DMS 273 treated with DMSO at 0.1 percent for 48 hours (cell line): Measurements from ENCODE around the gene C9orf153.
"Not testable (repeated sequence)": the region's sequence is repeated elsewhere in the genome, so short reads cannot be mapped to it uniquely, and the experiment has no call there.

Source experiments
- DNase-seq: peaks from one replicate; lab custom pipeline; 2025; lab: John Stamatoyannopoulos, UW

C9orf153 gene

DNA sequence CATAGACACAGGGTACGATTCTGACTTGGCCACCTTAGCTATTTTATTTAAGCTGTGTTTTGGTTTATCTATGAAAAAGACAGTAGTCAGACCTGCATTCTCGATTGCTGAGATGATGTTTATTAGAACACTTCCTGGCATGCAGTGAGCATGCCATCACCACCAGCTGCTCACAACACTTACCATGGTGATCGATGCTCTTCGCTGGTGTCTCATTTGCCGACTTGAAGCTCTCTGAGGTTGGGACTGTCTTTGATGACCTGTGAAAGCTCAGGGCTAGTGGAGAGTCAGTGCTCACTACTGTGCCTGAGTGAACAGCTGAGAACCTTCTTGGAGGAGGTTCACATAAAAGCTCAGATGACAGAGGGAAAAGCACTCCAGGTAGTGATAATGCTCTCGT, 4.4 kb upstream of the C9orf153 start:
- DNase-seq, result no peak

GRCh38 chr9:86262492-86262891, 3.0 kb upstream of the C9orf153 start:
- DNase-seq, result no peak

DNA sequence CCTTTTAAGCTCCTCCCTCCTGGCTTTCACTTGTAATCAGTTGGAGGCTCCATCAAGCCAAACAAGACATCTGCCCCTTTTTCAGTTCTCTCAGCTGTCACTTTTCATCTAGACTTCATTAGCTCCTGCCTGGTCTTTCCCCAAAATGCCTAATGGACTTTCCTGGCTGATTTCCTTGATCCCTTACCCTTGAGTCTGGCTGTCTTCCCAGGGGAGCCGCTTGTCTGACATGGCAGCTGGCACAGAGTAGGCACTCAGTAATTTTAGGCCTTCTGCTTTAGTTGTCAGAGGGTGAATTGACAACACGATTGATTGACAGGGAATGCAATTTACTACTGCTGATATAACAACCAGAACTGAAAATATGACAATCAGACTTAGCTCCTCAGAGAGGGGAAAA, 2.1 kb downstream of the C9orf153 start:
- DNase-seq, result peak; percentile 79

DNA sequence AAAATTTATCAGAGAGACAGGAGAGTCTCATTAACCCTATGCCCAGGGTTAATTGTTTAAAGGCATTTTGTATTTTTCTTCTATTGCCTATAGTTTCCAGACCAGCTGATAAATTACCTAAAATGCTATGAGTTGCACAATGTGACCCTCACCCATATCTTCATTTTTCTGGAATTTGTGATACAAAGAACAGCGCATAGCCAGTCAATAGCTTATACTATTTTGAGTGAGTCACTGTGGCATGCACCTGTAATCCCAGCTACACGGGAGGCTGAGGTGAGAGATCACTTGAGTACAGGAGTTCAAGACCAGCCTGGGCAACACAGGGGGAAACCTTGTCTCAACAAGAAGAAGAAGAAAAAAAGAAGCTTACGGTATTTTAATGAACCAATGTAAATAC, 2.8 kb downstream of the C9orf153 start:
- no peak for DNase-seq

- no peak for DNase-seq
Measured at GRCh38 chr9:86253577-86253976, 5.9 kb downstream of the C9orf153 start.

DNA sequence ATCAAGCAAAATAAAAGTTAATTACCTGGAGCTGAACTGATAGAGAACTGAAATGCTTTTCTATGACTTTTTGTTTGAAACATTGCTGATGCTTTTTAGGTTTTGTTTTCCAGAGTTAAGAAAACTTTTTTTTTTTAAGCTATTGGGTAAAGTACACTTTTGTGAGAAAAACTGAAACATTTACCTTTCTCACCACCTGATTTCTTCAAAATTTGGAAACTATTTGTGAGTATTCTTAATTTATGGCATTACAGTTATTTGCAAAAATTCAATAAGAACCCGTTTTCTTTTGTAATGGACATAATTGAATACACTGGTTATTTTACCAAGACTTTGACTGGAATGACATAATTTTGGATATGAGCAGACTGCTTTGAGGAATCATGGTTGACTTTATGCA, 6.6 kb downstream of the C9orf153 start:
- no peak for DNase-seq

DNA sequence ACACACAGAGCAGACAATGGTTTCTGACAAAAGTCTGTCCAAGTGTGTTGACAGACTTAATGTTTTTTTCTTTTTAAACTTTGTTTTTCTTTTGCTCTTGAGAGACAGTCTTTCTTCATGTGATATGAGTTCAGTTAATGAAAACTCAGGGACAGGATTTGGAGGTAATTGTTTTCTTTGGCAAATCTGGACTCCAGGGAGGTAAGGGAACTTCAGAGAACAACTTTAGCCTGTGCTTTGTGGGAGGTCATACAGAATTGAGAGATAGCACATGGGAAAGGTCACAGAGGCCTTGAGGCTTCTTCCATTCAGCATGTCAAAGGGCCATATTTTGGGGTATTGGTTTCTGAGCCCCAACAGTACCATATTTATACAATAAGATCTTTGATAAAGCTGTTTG, 9.3 kb downstream of the C9orf153 start:
- no peak for DNase-seq

DNA sequence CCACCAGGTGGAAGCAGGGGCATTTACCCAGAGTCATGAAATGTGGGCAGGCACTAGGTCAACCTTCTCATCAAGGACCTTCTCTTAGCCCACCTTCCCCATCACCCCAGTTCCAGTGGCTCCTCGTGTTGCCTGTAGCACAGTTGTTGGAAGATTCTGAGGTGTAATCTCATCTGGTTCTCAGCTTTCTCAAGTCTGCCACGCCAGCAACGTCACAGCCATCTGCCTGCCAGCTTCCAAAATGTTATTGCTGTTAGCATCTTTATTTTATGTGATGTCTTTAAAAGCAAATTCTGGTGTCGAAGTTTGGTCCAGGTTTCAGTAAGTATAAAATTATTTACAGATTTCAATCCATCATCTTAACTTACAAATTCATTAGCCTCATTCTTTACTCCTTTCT, 10.7 kb downstream of the C9orf153 start:
- DNase-seq, result no peak

DNA sequence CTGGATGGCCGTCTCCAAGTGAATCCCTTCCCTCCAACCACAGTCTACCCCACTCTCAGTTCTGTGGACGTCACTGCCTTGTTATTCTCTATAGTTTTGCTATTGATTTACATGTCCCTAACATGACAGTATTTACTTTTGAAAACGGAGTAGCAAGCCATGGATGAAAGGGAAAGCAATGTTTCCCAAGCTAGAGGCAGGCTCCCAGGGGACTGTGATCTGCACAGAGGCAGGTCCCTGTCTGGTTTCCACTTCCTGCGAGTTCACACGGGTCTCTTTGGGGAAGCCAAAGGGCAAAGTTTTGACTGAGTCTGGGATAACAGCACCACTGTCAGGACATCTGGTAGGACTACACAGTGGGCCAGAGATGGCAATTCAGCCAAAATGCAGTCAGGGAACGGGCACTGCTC, 12.7 kb downstream of the C9orf153 start:
- no peak for DNase-seq

DNA sequence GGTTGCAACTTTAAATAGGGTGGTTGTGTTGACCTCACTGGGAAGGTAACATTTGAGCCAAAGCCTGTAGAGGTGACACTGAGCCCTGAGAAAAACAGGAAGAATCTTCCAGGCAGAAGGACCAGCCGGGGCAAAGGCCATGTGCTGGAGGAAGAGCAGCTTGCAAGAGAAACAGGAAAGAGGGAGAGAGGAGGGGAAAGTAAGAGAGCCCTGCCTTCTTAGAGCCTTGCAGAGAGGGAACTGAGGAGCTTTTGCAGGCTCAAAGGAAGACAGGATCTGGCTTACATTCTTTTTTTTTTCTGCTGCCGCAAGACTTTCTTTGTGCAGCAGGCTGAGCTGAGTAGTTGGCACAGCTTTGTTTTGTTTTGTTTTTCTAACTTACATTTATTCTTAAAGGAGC, 17.4 kb downstream of the C9orf153 start:
- DNase-seq, result no peak

GRCh38 chr9:86241216-86241615, 18.2 kb downstream of the C9orf153 start:
- no peak for DNase-seq

- no peak for DNase-seq
Measured at GRCh38 chr9:86238861-86239770, 20.3 kb downstream of the C9orf153 start.

DNA sequence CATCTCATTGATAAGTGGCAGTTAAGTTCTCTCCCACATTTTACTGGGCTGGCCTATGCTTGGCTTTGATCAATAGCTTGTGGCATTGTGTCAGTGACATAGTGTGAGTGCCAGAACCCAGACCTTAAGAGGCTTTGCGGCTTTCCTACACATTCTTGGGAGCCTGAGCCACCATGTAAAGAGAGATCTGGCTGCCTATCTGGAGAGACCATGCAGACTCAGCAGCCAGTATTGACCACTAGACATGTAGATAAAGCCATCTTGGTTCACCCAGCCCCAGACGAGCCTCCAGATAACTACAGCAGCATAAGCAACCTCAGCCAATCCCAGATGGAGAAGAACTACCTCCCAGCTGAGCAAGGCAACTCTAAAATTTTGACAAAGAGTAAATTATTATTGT, 28.6 kb downstream of the C9orf153 start:
- no peak for DNase-seq

DNA sequence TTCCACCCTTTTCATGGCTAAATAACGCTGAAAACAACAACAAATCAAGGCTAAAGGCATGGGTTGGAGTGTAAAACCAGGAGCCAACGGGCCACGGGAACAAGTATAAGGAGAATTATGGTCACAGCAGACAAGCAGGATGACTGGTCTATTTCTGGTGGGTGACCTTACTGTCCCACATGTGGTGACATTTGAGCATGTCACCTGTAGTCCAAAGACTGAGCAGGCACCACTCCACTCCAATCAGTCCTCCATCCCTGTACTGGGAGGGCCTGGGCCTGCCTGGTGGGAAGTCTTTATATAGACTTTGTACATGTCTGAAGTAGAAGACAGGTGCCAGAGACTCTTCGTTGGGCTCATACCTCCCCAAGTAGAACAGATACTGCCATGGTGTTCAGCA, 36.8 kb downstream of the C9orf153 start:
- DNase-seq, result no peak

GRCh38 chr9:86219606-86220005, 39.9 kb downstream of the C9orf153 start:
- DNase-seq, result no peak

DNA sequence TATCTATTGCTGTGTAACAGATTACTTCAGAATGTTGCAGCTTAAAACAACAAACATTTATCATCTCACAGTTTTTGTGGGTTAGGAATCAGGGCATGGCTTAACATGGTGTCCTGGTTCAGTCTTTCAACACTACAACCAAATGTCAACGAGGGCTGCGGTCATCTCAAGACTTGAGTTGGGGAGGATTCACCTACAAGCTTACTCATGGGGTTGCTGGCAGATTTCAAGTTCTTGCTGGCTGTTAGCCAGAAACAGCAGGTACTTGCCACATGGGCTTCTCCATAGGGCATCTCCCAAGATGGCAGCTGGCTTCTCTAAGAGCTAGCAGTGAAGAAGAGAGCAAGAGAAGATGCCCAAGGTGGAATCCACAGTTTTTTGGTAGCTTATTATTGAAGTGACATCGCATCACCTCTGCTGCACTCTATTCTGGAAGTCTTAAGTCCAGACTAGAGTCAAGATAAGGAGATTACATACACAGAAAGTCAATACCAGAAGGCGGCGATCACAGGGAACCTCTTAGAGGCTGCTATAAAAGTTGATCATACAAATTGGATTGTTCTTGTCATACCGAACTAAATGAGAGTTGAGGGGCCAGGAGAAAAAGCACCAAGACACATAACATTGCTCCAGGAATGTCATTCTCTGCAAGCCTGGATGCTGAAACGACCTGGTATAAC, 42.2 kb downstream of the C9orf153 start:
- DNase-seq, result no peak

GRCh38 chr9:86207193-86207592, 52.3 kb downstream of the C9orf153 start:
- DNase-seq, result no peak

DNA sequence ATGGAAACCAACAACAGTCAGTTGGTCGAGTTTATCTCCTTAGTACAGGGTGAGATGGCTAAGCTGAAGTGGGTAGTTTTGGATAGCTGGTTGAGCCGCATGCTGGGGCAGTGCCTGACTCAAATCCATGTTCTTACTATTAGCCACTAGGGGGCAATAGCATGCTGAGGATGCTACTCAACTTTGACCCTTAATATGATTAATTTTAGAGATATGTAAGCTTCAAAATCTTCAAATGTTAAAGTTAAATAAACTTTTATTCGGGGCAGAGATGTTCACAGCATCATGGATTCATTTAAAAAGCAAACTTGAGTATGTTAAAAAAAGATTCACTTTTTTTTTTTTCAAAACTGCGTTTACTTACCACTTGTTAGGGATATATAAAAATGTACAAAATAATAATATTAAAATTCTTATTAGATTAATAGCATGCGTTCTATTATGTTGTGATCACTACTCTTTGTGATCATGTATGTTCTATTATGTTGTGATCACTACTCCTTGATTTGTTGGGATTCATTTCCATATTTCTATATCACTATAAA, 57.0 kb downstream of the C9orf153 start:
- DNase-seq, result peak; percentile 2

- no peak for DNase-seq
Measured at GRCh38 chr9:86201474-86202337, 57.8 kb downstream of the C9orf153 start.

- no peak for DNase-seq
Measured at GRCh38 chr9:86200599-86201162, 58.8 kb downstream of the C9orf153 start.

- DNase-seq, result no peak
Measured at GRCh38 chr9:86193088-86193487, 66.4 kb downstream of the C9orf153 start.

GRCh38 chr9:86190700-86191099, 68.8 kb downstream of the C9orf153 start:
- DNase-seq, result not testable (repeated sequence)
